ENCODE measurements around the gene CFP. TPM values are rescaled to one million over a fixed set of nuclear protein-coding genes. Genes with fewer than 3 reads are reported as not detected.

Gene CFP
- total RNA-seq, 2 donors from 2014 or later = 13.1 to 18.9 TPM

DNA sequence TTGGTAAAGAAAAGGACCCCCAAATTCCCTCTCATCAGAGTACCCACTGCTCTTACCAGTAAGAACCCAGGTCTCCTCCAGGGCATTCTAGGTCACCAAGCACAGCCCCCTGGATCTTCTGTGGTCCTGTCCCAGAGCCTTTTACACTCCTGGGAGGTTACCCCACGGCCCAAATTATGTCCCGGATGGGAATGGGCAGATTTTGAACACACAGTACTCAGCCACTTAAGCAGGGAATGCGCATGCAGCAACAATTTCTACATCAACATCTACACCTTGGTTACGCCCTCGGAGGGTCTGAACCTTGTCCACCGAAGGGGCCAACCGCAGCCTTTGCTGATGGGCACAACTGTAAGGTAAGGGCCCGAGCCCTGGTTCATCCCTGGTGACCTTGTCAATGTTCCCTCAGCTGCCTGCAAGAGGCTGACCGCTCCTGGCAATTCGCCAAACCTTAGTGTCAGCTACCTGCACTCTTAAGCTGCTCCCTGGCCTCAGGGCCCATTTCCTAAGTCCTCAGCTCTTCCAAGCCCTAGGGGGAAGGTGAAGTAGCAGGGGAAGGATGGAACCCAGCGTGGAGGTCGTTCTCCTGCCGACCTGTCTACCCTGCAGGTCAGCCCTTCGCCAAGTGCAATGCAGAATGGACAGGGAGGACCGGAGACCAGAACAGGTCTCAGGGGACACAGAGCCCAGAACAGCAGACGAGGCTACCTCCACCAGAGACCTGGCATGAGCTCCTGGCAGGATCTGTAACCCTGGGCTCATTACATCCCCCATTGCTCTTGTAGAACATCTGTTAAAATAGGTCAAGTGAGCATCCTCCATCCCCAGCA is 41.6 kb downstream of the CFP start:
- Histone ChIP-seq H3K27me3 (replicated peaks; ENCODE audit: insufficient read depth) (no peaks in the 10 kb centered on the region), H3K4me1 (ENCODE audit: control insufficient read depth in 1 of 2, low read depth in 2 of 2) (peaks cover 2 to 6% of the 10 kb centered on the region in 2 donors), H3K9me3 (no peaks in the 10 kb centered on the region), H3K27ac (no peak overlapping the region), H3K36me3 (peaks cover 3% of the 10 kb centered on the region), H3K4me3 (no peak overlapping the region)
- ATAC-seq (ENCODE audit: insufficient number of reproducible peaks, low FRiP score, low read depth) = no peak
- TF ChIP-seq, protein P1, sequence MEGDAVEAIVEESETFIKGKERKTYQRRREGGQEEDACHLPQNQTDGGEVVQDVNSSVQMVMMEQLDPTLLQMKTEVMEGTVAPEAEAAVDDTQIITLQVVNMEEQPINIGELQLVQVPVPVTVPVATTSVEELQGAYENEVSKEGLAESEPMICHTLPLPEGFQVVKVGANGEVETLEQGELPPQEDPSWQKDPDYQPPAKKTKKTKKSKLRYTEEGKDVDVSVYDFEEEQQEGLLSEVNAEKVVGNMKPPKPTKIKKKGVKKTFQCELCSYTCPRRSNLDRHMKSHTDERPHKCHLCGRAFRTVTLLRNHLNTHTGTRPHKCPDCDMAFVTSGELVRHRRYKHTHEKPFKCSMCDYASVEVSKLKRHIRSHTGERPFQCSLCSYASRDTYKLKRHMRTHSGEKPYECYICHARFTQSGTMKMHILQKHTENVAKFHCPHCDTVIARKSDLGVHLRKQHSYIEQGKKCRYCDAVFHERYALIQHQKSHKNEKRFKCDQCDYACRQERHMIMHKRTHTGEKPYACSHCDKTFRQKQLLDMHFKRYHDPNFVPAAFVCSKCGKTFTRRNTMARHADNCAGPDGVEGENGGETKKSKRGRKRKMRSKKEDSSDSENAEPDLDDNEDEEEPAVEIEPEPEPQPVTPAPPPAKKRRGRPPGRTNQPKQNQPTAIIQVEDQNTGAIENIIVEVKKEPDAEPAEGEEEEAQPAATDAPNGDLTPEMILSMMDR (IDR thresholded peaks at IDR 0.05) = no peak
- DNase-seq (ENCODE audit: low spot score) = no peak

DNA sequence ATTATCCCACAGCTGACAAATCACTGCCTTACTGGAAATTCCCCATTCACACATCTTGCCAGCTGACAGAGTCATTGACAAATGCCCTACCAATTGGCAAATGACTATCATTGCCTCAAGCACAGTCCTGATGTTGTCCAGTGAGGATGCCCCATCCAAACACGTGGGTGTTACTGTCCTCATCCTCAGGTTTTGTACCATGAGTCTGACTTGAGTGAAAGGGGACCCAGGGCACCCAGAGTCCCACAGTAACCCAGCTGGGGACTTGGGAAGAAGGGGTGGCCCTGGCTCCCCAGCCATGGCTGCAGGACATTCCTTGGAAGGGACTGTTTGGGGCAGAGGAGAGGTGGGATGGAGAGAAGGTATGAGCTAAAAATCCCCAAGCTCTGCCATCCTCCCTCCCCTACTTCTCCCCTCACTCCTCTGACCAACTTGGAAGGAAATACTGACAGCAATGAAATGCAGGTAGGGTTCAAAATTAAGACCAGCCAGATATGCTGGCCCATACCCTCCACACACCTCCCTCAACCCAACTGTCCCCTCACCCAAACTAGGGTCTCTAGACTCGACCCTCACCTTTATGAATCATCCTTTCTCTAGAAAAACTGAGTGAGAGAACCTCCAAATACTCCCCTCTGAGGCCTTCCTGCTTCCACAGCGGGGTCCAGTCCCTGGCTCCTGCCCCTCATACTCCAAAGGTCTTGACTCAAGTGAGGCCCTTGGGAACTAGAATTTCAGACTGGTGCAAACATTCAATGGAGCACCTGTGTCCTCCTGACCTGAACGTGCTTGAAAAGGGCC is 42.4 kb downstream of the CFP start:
- TF ChIP-seq, protein P1 (IDR thresholded peaks at IDR 0.05) = no peak
- Histone ChIP-seq H3K36me3 (peaks cover 3% of the 10 kb centered on the region), H3K27me3 (replicated peaks; ENCODE audit: insufficient read depth) (no peaks in the 10 kb centered on the region), H3K4me3 (no peak overlapping the region), H3K27ac (no peak overlapping the region), H3K9me3 (no peaks in the 10 kb centered on the region), H3K4me1 (ENCODE audit: control insufficient read depth in 1 of 2, low read depth in 2 of 2) (peaks cover 2 to 8% of the 10 kb centered on the region in 2 donors)
- DNase-seq (ENCODE audit: low spot score) (no peak), ATAC-seq (ENCODE audit: insufficient number of reproducible peaks, low FRiP score, low read depth) (no peak)

DNA sequence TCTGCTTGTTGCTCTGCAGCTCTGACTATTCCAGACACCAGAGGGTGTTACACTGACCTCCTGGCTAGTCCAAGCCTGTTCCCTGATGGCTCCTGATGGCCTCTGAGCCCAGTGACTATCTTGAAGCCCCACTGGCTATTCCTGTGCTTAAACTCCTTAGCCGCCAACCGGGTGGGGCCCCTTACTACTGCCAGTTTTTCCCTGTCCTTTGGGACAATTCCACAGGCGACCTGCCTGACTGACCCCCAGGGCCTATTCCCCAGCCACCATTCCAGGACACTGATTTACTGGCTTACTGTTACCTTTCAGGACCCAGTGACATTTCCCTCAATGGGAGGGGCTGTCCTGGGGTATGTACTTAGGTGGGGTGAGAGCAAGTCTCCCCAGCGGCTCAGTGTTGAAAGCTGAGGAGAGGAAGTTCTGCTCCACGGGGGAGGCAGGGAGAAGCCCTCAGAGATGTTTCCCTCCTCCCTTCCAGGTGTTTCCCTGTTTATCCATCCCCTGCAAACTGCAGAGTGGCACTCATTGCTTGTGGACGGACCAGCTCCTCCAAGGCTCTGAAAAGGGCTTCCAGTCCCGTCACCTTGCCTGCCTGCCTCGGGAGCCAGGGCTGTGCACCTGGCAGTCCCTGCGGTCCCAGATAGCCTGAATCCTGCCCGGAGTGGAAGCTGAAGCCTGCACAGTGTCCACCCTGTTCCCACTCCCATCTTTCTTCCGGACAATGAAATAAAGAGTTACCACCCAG is 43.5 kb downstream of the CFP start:
- TF ChIP-seq, protein P1 (IDR thresholded peaks at IDR 0.05) = no peak
- DNase-seq (ENCODE audit: low spot score) (no peak), ATAC-seq (ENCODE audit: insufficient number of reproducible peaks, low FRiP score, low read depth) (no peak)

DNA sequence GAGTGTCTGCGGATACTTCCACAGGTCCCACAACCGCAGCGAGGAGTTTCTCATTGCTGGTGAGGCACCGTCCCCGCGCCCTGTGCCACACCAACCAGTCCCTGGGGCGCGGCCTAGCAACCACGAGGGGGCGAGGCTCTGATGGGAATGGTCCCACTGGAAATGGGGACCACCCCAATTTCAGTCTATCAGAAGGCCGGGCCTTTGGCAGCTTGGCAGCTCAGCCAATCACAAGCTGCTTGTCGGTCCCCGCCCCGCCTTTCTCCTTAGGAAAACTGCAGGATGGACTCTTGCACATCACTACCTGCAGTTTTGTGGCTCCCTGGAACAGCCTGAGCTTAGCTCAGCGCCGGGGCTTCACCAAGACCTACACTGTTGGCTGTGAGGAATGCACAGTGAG is 44.5 kb downstream of the CFP start:
- Histone ChIP-seq H3K4me3 (no peak overlapping the region), H3K4me1 (ENCODE audit: control insufficient read depth in 1 of 2, low read depth in 2 of 2) (peaks cover 2 to 8% of the 10 kb centered on the region in 2 donors), H3K36me3 (peaks cover 3% of the 10 kb centered on the region), H3K9me3 (no peaks in the 10 kb centered on the region), H3K27ac (peak overlapping the region in 1 of 2 donors; percentile 5), H3K27me3 (replicated peaks; ENCODE audit: insufficient read depth) (no peaks in the 10 kb centered on the region)
- ATAC-seq (ENCODE audit: insufficient number of reproducible peaks, low FRiP score, low read depth) (no peak), DNase-seq (ENCODE audit: low spot score) (no peak)
- TF ChIP-seq, protein P1 (IDR thresholded peaks at IDR 0.05) = no peak

More for the DNA sequence above, 43.5 kb downstream of the CFP start:
- H3K4me3 ChIP-seq = no peak overlapping the region
- H3K27ac ChIP-seq = peak overlapping the region in 1 of 2 donors; percentile 19
- H3K9me3 ChIP-seq = no peaks in the 10 kb centered on the region
- peaks cover 3% of the 10 kb centered on the region for H3K36me3 ChIP-seq
- no peaks in the 10 kb centered on the region for H3K27me3 ChIP-seq (replicated peaks; ENCODE audit: insufficient read depth)
- peaks cover 2 to 8% of the 10 kb centered on the region in 2 donors for H3K4me1 ChIP-seq (ENCODE audit: control insufficient read depth in 1 of 2, low read depth in 2 of 2)
